GM18519 (cell line): ENCODE results near the gene LHX5.

Experiments used
- ATAC-seq: cut with Tn5 transposase; IDR thresholded peaks from one replicate; pipeline ENCODE4 v1.9.1; 2021; ENCODE audit warnings: mild to moderate bottlenecking, moderate library complexity; ENCODE audit not compliant: unreplicated experiment, low FRiP score

LHX5 gene

GRCh38 chr12:113443030-113443539 is 28.6 kb downstream of the LHX5 start:
- no peak for ATAC-seq

GRCh38 chr12:113440947-113441782 is 30.5 kb downstream of the LHX5 start:
- no peak for ATAC-seq

DNA sequence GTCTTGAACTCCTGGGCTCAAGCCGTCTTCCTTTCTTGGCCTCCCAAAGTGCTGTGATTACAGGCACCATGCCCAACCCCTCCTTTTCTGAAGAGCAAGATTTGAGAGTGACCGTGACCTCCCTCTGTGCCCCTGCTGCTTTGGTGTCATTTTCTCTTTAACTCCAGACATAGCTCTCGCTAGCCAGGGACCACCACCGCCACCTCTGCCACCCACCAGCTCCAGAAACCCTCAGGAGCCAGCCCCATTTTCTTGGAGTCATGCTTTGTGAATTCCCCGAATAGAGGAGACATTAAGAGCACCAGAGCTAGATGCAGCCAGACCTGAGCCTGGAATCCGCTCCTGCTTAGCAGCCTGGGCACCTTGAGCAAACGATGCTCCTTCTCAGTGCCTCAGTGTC is 31.3 kb downstream of the LHX5 start:
- ATAC-seq, result no peak

- ATAC-seq, result no peak
Measured at GRCh38 chr12:113439606-113440030, 32.1 kb downstream of the LHX5 start.

GRCh38 chr12:113439301-113439597 is 32.4 kb downstream of the LHX5 start:
- no peak for ATAC-seq

- ATAC-seq, result no peak
Measured at GRCh38 chr12:113438523-113439300, 33.0 kb downstream of the LHX5 start.

- ATAC-seq, result no peak
Measured at GRCh38 chr12:113437729-113438100, 34.0 kb downstream of the LHX5 start.

DNA sequence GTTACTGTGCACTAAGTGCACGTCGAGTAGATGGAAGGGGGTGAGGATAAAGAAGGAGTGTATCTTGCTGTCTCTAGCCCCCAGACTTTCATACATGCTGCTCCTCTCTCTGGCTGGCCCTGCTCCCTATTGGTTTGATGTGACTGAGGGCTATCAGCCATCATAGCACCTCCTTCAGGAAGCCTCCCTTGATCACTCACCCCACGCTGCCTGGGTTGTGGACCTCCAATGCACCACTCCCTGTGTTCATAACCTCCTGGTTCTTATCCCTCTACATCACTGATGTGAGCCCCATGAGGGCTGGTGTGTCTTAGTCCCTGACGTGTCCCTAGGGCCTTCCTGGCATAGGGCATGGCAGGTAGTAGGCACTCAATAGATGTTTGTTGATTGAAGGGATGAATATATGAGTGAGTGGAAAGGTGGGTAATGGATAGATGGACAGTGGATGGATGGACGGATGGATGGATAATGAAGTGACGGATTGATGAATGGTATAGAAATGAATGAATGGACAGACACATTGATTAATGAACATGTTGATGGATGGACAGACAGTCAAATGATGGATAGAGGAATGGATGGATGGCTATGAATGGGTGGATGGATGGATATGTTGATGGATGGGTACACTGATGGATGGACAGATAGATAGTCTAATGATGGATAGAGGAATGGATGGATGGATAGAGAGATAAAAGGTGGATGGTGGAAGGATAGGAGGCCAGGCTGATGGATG is 34.5 kb downstream of the LHX5 start:
- no peak for ATAC-seq

GRCh38 chr12:113436586-113436985 is 35.1 kb downstream of the LHX5 start:
- no peak for ATAC-seq

GRCh38 chr12:113435367-113435766 is 36.3 kb downstream of the LHX5 start:
- ATAC-seq, result no peak

- no peak for ATAC-seq
Measured at GRCh38 chr12:113432986-113433385, 38.7 kb downstream of the LHX5 start.

DNA sequence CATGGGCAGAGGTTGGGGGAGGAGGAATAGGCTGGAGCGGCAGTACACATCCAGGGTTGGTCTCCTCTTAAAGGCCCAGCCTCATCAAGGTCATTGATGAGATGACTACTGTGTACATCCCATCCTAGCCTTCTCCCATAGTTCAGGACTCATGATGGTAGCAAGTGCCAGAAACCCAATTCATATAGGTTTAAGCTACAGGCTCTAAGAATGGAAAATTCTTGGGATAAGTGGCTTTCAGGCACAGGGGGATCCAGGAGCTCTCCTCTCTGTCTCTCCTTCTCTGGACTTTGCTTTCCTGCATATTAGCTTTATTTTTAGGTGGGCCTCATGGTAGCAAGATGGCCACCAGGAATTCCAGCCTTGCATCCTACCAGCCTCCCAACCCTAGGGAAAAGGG is 43.2 kb downstream of the LHX5 start:
- ATAC-seq, result no peak

- ATAC-seq, result no peak
Measured at GRCh38 chr12:113427882-113428281, 43.8 kb downstream of the LHX5 start.

- ATAC-seq, result no peak
Measured at GRCh38 chr12:113425960-113426453, 45.7 kb downstream of the LHX5 start.

DNA sequence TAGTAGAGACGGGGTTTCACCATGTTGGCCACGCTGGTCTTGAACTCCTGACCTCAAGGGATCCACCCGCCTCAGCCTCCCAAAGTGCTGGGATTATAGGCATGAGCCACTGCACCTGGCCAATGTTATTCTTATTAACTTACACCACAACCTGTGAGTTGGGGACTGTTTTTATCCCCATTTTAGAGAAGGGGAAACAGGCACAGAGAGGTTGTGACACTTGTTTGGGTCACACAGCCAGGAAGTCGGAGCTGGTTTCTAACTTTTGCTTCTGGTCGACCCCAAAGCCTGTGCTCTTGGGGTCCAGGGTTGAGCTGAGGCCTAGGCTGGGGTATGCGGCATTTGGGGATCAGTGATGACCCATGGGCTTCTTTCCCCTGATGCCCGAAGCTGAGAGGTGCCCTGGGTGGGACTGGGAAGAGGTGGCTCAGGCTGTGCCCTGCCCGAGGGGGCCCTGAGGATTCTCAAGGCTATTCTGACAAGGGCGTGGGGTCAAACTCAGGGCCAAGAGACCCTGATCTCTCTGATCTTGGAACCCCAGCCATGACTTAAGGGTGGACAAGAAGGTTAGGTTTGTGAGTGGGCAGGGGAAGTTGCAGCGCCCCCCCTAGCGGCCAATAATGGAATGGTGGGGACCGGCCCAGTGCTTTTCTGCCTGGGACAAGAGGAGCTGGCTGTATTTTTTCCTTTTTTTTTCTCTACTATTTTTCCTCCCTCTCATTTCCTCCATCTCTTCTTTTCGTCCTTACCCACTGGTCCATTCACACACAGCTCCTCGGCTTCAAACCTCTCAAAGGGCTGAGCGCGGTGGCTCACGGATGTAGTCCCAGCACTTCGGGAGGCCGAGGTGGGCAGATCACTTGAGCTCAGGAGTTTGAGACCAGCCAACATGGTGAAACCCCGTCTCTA is 46.5 kb downstream of the LHX5 start:
- ATAC-seq, result no peak

- no peak for ATAC-seq
Measured at GRCh38 chr12:113424456-113424855, 47.2 kb downstream of the LHX5 start.

GRCh38 chr12:113422886-113423669 is 48.6 kb downstream of the LHX5 start:
- no peak for ATAC-seq

DNA sequence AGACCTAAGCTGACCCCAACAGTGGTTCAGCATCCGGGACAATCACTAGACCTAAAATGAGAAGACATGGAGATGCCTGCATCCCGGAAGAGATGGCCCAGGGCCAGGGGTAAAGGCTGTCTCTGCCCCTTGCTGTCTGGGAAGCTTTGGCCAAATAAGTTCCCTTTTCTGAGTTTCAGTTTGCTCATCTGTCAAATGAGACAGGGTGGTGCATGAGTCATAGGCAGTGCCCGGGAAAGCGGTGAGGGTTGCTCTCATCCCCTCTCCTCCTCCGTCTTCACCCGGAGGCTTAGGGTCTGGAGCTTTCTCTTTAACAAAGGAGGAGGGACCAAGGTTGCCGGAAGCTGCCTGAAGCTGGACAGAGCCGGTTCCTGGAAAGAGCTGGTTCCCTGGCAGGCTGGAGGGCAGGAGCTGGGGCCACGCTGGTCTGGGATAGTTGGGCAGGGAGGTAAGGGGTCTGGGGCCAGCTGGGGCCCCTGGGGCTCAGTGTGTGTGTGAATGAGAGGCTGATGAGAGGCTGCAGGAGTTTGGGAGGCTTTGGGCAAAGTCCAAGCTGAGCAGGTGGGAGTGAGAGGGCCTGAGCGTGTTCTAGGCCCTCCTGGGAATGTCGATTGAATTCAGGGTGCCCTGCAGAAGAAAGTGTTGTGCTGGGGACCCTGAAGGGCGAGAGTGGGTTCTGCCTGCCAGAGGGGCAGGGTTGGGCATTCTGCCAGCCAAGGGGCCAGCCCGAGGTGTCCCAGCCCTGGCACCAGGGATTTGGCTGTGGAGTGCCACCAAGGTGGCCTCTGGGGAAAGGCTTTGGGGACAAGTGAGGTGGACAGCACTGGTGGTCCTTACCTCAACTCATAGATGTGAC is 49.4 kb downstream of the LHX5 start, which contains the start of gene SDSL:
TSS of gene SDSL (plus strand) at position 351 of the 856 bp plus-strand sequence. CDS start 5,603 bp downstream, outside the sequence.
- ATAC-seq, result peak; percentile 82
